22Rv1 (cell line): ENCODE data around the gene TUBGCP3.

Experiments used
- CTCF ChIP-seq: fragments of 450-650 bp; IDR thresholded peaks from 2 replicates; pipeline ENCODE4 v1.5.1; 2017; ENCODE audit warnings: mild to moderate bottlenecking
- ZFX ChIP-seq: fragments of 450-650 bp; IDR thresholded peaks from 2 replicates; pipeline ENCODE4 v1.6.1; 2017; ENCODE audit warnings: antibody characterized with exemption, borderline replicate concordance

GRCh38 chr13:112457081-112457480 lies 130.9 kb downstream of the TUBGCP3 start:
- no peak for TF ChIP-seq CTCF
- TF ChIP-seq ZFX = no peak
